HepG2 (cell line): ENCODE measurements around the gene ZNF586. TPM values are rescaled to one million over a fixed set of nuclear protein-coding genes. Genes with fewer than 3 reads are reported as not detected.

ENCODE experiments used
- EP300 ChIP-seq, 3 experiments: sonication (generic) in 1 of 3; formaldehyde crosslinking in 1 of 3; IDR thresholded peaks; 2 replicates each; pipeline versions ENCODE4 v1.5.1 to v1.6.1; 2011 to 2020; ENCODE audit warnings: low read depth in 2 of 3, low read length in 2 of 3, borderline replicate concordance in 1 of 3, improper control_type of control experiment in 1 of 3, mild to moderate bottlenecking in 1 of 3, missing genetic modification reagents in 1 of 3, moderate library complexity in 1 of 3
- HNRNPUL1 ChIP-seq: fragments of 200-400 bp; formaldehyde crosslinking; IDR thresholded peaks from 2 replicates; pipeline ENCODE4 v1.6.1; 2017; ENCODE audit warnings: low read depth, mild to moderate bottlenecking, low read length, moderate library complexity
- NR1H2 ChIP-seq: sonication (generic); formaldehyde crosslinking; IDR thresholded peaks from 2 replicates; pipeline ENCODE4 v1.8.1; 2022; ENCODE audit warnings: low read depth, missing genetic modification reagents, borderline replicate concordance
- PHF21A ChIP-seq: sonication (generic); formaldehyde crosslinking; IDR thresholded peaks from 2 replicates; pipeline ENCODE4 v1.5.0; 2020; ENCODE audit warnings: mild to moderate bottlenecking, missing genetic modification reagents
- RCOR2 ChIP-seq: IDR thresholded peaks from 2 replicates; pipeline ENCODE4 v1.6.1; 2016; ENCODE audit warnings: missing biosample characterization, missing genetic modification reagents
- YEATS2 ChIP-seq: sonication (generic); formaldehyde crosslinking; IDR thresholded peaks from 2 replicates; pipeline ENCODE4 v1.4.0; 2020; ENCODE audit warnings: missing genetic modification reagents, borderline replicate concordance
- ZNF136 ChIP-seq: sonication (generic); formaldehyde crosslinking; IDR thresholded peaks from 2 replicates; pipeline ENCODE4 v1.8.1; 2022; ENCODE audit warnings: low read depth, mild to moderate bottlenecking, moderate library complexity, missing genetic modification reagents
- ZNF335 ChIP-seq: sonication (generic); formaldehyde crosslinking; IDR thresholded peaks from 2 replicates; pipeline ENCODE4 v1.4.0; 2020; ENCODE audit warnings: missing genetic modification reagents
- ZNF670 ChIP-seq: sonication (generic); formaldehyde crosslinking; IDR thresholded peaks from 2 replicates; pipeline ENCODE4 v1.8.0; 2022; ENCODE audit warnings: mild to moderate bottlenecking, missing genetic modification reagents, borderline replicate concordance
- ZNF773 ChIP-seq: sonication (generic); formaldehyde crosslinking; IDR thresholded peaks from 2 replicates; pipeline ENCODE4 v1.4.0; 2020; ENCODE audit warnings: missing genetic modification reagents, borderline replicate concordance
- ZNF878 ChIP-seq: sonication (generic); formaldehyde crosslinking; IDR thresholded peaks from 2 replicates; pipeline ENCODE4 v1.8.1; 2023; ENCODE audit warnings: mild to moderate bottlenecking, missing genetic modification reagents, moderate library complexity
- polyA plus RNA-seq, 8 experiments: library from polyadenylated mRNA; depleted of rRNA in 3 of 8; stranded (reverse) in 7 of 8; unstranded in 1 of 8; fragments of >200 nt; fragmentation: Illumina TruSeq in 4 of 8; extraction: Trizol in 4 of 8; gene quantifications; 2 replicates each; pipeline versions ENCODE4 v1.2.1 to v1.2.3, GENCODE V29; 2011 to 2016; ENCODE audit warnings: low read depth in 4 of 8, missing spikeins in 1 of 8, mixed read lengths in 1 of 8; ENCODE audit not compliant: insufficient read depth in 1 of 8
- total RNA-seq, 5 experiments: library from RNA; depleted of rRNA; stranded (reverse); fragments of >200 nt; fragmentation: Illumina TruSeq; extraction: Trizol; gene quantifications; 2 replicates each; pipeline ENCODE4 v1.2.3, GENCODE V29; 2016; ENCODE audit warnings: low read depth in 1 of 5
- TF ChIP-seq, protein P1 (sequence below): sonication (generic); formaldehyde crosslinking; IDR thresholded peaks from 2 replicates; pipeline ENCODE4 v1.8.1; 2023; ENCODE audit warnings: missing genetic modification reagents, inconsistent platforms, borderline replicate concordance
- TF ChIP-seq, protein P2 (sequence below): sonication (generic); formaldehyde crosslinking; IDR thresholded peaks from 2 replicates; pipeline ENCODE4 v1.4.0; 2020; ENCODE audit warnings: mild to moderate bottlenecking, missing genetic modification reagents
- TF ChIP-seq, protein P3 (sequence below): sonication (generic); formaldehyde crosslinking; IDR thresholded peaks from 2 replicates; pipeline ENCODE4 v1.4.0; 2020; ENCODE audit warnings: missing genetic modification reagents
- TF ChIP-seq, protein P4 (sequence below): IDR thresholded peaks from 2 replicates; pipeline ENCODE4 v1.6.1; 2016; ENCODE audit warnings: missing compliant biosample characterization, missing genetic modification reagents, borderline replicate concordance
- TF ChIP-seq, protein P5 (sequence below): sonication (generic); formaldehyde crosslinking; IDR thresholded peaks from 2 replicates; pipeline ENCODE4 v1.4.0; 2020; ENCODE audit warnings: missing genetic modification reagents
- TF ChIP-seq, protein P6 (sequence below): IDR thresholded peaks from 2 replicates; pipeline ENCODE4 v1.6.1; 2018; ENCODE audit warnings: missing genetic modification reagents, mild to moderate bottlenecking, missing compliant biosample characterization

ZNF586 gene
- total and polyA plus RNA-seq, 2 of the 13 experiments (the other 11 are each of a cell fraction or from before 2014, with no cell fraction given), result 0.50 to 3.4 TPM

DNA sequence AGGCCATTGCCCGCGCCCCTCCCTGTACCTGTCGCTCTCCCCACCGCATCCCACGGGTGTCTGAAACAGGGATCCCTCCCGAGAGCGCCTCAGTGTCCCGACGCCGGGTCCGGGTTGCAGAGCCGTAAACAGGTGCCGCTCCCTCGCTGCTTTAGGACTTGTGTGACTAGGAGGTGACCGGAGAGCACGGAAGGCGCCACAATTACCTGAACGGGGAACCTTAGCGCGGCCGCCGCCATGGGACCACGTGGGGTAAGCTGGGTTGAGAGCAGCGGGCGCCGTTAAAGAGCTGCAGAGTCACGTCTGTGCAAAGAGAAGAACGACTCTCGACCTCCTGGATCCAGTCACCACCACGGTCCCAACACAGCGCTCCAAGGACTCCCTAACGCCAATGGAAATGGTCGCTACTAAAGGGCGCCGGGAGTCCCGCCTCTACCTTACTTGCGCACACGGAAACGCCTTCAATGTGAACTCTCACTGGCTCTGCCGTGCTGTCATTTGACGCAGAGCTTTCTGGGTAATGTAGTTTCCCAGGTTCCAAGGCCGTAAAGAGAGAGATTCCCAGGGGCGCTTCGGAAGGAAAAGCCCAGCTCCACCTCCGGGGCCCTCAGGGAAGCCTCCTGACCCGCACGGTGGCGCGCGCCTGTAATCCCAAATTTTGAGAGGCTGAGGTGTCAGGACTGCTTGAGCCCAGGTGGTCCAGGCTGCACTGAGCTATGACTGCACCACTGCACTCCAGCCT, 45.2 kb downstream of the ZNF586 start, which contains the start of gene ZNF552 (continued):
- peak; percentile 81; the same call in 1 of the 2 replicates for TF ChIP-seq YEATS2
- TF ChIP-seq RCOR2, result no peak
- TF ChIP-seq ZNF773 (CRISPR knock-in tag), result no peak
- TF ChIP-seq NR1H2 (CRISPR knock-in tag), result no peak
- TF ChIP-seq, protein P1, sequence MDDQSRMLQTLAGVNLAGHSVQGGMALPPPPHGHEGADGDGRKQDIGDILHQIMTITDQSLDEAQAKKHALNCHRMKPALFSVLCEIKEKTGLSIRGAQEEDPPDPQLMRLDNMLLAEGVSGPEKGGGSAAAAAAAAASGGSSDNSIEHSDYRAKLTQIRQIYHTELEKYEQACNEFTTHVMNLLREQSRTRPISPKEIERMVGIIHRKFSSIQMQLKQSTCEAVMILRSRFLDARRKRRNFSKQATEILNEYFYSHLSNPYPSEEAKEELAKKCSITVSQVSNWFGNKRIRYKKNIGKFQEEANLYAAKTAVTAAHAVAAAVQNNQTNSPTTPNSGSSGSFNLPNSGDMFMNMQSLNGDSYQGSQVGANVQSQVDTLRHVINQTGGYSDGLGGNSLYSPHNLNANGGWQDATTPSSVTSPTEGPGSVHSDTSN (CRISPR knock-in tag), result peak; percentile 77; the same call in 1 of the 2 replicates
- TF ChIP-seq ZNF136, result 0 out of 2 replicates have a peak, but pooled peaks have one; percentile 16
- TF ChIP-seq, protein P2, sequence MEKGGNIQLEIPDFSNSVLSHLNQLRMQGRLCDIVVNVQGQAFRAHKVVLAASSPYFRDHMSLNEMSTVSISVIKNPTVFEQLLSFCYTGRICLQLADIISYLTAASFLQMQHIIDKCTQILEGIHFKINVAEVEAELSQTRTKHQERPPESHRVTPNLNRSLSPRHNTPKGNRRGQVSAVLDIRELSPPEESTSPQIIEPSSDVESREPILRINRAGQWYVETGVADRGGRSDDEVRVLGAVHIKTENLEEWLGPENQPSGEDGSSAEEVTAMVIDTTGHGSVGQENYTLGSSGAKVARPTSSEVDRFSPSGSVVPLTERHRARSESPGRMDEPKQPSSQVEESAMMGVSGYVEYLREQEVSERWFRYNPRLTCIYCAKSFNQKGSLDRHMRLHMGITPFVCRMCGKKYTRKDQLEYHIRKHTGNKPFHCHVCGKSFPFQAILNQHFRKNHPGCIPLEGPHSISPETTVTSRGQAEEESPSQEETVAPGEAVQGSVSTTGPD (CRISPR knock-in tag), result no peak
- TF ChIP-seq, protein P3, sequence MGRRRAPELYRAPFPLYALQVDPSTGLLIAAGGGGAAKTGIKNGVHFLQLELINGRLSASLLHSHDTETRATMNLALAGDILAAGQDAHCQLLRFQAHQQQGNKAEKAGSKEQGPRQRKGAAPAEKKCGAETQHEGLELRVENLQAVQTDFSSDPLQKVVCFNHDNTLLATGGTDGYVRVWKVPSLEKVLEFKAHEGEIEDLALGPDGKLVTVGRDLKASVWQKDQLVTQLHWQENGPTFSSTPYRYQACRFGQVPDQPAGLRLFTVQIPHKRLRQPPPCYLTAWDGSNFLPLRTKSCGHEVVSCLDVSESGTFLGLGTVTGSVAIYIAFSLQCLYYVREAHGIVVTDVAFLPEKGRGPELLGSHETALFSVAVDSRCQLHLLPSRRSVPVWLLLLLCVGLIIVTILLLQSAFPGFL (CRISPR knock-in tag), result no peak
- TF ChIP-seq, protein P4, sequence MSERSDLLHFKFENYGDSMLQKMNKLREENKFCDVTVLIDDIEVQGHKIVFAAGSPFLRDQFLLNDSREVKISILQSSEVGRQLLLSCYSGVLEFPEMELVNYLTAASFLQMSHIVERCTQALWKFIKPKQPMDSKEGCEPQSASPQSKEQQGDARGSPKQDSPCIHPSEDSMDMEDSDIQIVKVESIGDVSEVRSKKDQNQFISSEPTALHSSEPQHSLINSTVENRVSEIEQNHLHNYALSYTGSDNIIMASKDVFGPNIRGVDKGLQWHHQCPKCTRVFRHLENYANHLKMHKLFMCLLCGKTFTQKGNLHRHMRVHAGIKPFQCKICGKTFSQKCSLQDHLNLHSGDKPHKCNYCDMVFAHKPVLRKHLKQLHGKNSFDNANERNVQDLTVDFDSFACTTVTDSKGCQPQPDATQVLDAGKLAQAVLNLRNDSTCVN (CRISPR knock-in tag), result no peak; the same call in 1 of the 2 replicates
- TF ChIP-seq PHF21A (CRISPR knock-in tag), result no peak
- TF ChIP-seq, protein P5, sequence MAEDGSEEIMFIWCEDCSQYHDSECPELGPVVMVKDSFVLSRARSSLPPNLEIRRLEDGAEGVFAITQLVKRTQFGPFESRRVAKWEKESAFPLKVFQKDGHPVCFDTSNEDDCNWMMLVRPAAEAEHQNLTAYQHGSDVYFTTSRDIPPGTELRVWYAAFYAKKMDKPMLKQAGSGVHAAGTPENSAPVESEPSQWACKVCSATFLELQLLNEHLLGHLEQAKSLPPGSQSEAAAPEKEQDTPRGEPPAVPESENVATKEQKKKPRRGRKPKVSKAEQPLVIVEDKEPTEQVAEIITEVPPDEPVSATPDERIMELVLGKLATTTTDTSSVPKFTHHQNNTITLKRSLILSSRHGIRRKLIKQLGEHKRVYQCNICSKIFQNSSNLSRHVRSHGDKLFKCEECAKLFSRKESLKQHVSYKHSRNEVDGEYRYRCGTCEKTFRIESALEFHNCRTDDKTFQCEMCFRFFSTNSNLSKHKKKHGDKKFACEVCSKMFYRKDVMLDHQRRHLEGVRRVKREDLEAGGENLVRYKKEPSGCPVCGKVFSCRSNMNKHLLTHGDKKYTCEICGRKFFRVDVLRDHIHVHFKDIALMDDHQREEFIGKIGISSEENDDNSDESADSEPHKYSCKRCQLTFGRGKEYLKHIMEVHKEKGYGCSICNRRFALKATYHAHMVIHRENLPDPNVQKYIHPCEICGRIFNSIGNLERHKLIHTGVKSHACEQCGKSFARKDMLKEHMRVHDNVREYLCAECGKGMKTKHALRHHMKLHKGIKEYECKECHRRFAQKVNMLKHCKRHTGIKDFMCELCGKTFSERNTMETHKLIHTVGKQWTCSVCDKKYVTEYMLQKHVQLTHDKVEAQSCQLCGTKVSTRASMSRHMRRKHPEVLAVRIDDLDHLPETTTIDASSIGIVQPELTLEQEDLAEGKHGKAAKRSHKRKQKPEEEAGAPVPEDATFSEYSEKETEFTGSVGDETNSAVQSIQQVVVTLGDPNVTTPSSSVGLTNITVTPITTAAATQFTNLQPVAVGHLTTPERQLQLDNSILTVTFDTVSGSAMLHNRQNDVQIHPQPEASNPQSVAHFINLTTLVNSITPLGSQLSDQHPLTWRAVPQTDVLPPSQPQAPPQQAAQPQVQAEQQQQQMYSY (CRISPR knock-in tag), result 0 out of 2 replicates have a peak, but pooled peaks have one; percentile 18
- no peak for TF ChIP-seq HNRNPUL1
- 0 out of 2 replicates have a peak, but pooled peaks have one; percentile 15 for TF ChIP-seq ZNF670
- 0 out of 2 replicates have a peak, but pooled peaks have one; percentile 67 for TF ChIP-seq ZNF335 (CRISPR knock-in tag)
- peak; percentile 75; the same call in 1 of the 2 replicates for TF ChIP-seq ZNF878 (CRISPR knock-in tag)
- TF ChIP-seq, protein P6, sequence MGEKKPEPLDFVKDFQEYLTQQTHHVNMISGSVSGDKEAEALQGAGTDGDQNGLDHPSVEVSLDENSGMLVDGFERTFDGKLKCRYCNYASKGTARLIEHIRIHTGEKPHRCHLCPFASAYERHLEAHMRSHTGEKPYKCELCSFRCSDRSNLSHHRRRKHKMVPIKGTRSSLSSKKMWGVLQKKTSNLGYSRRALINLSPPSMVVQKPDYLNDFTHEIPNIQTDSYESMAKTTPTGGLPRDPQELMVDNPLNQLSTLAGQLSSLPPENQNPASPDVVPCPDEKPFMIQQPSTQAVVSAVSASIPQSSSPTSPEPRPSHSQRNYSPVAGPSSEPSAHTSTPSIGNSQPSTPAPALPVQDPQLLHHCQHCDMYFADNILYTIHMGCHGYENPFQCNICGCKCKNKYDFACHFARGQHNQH (CRISPR knock-in tag), result peak; percentile 76
- peak in 1 of 2 experiments; percentile 16; a peak in 1 of 4 replicates for TF ChIP-seq EP300 (IDR thresholded peaks at IDR 0.05; ENCODE audit: low read depth in 2 of 2, low read length in 2 of 2)
- no peak for TF ChIP-seq EP300 (CRISPR knock-in tag; IDR thresholded peaks at IDR 0.05; ENCODE audit: borderline replicate concordance)
